NCI-H446 (cell line): ENCODE results near the gene LRRC63.
A peak's percentile ranks its signal among the peaks of the same experiment; 100 is the strongest.
"Not testable (repeated sequence)": the region's sequence is repeated elsewhere in the genome, so short reads cannot be mapped to it uniquely, and the experiment has no call there.

Experiments used
- DNase-seq, 2 experiments: peaks; one replicate each; lab custom pipeline; 2025; lab: John Stamatoyannopoulos, UW

The LRRC63 gene

DNA sequence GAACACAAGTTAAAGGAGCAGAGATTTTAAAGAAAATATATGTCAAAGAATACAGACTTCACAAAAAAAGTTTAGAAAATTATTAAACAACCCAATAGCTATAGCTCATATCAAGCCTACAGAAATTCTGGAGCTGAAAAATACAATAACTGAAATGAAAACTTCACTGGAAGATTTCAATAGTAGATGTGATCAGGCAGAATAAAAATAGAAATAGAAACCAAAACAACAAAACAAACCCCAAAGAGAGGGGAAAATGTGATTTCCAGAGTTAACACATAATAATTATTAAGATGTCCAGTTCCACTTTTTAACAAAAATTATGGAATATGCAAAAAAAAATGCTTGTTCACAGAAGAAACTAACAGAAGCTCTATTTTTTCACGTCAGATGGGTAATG, 23.6 kb downstream of the LRRC63 start:
- no peak for DNase-seq

DNA sequence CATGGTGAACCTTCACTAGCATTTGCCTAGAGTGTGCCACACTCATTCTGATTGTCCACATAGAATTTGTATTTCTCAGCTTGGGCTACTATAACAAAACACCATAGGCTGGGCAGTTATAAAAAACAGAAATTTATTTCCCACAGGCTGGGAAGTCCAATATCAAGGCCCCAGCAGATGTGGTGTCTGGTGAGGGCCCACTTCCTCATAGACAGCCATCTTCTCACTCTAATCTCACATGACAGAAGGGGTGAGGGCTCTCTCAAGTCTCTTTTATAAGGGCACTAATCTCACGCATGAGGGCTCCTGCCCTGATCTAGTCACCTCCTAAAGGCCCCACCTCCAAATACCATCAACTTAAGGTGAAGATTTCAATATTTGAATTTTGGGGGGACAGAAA, 53.6 kb downstream of the LRRC63 start:
- no peak for DNase-seq

DNA sequence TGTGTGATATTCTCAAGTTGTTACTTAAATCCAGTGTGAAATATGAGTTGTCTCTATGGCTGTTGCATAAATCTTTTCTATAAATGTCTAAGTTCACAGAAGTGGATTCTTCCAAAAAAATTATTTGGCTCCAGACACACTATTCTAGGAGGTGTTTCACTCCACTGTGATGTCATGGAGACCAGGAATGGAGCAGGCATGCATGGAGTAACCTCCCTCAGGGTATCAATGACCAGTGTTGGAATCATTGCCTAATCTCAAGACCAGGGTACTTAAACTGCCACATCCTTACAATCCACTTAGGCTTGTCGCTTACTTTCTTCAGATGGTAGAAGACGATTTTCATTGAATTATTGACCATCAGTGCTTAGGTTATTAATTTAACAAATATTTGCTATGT, 55.4 kb downstream of the LRRC63 start:
- DNase-seq: no peak

DNA sequence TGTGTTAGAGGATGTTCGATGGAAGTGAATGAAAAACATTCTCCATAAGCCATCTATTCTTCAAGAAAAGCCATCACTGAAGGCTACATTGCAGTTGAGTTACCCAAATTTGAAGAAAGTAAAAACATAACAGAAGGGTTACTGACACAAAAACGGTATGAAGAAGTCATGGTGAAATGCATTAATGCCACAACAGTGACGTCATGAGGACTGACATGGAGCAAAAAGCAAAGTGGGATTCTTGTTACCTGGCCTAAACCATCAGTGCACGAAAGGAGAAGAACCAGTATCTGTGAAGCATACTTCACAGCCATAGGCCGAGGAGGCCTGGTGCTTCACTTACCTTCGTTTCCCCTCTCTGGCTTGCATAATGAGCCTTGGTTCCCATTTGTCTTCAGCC, 58.7 kb downstream of the LRRC63 start:
- DNase-seq: no peak

DNA sequence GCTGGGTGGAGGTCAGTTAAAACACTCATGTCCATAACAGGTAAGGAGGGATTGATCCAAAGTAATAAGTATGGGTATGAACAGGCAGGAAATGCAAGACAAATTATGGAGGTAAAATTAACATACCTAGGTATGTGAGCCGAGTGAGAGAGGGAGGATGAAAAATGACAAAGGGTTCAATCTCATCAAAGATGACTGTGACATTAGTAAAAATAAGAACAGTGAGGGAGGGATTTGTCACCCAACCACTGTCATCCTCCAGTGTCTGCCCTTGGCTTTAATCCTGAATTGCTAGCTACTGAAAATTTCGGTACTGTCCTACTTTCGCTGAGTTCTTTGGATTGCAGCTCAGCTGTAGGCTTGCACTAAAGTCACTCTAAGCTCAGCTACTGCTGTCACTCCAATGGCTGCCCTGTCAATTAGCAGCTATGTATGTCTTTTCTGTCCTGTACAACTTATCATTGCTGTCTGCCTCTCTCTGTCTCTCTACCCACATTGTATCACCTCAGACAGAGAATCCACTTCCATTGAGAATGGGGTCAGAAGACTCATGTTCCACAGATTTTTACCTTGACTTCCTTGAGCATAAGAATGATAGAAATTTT, 62.5 kb downstream of the LRRC63 start:
- no peak for DNase-seq

DNA sequence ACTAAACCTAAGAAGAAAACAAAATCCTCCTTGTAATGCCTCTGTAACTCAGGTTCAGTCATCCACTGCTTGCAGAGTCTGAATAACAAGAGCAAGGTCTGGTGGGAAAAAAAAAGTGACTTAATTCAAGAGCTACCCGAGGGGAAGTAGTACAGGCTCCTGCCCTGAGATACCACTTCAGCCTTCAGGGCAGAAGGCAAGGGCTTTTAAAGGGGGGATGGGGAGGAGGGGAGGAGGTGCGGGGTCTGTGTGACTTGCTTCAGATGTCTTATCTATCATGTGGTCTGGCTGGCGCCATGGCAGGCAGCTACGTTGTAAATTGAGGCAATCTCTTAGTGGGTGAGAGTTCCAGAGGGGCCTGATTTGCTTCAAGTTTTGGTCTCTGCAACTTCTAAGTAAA, 66.7 kb downstream of the LRRC63 start:
- no peak for DNase-seq

DNA sequence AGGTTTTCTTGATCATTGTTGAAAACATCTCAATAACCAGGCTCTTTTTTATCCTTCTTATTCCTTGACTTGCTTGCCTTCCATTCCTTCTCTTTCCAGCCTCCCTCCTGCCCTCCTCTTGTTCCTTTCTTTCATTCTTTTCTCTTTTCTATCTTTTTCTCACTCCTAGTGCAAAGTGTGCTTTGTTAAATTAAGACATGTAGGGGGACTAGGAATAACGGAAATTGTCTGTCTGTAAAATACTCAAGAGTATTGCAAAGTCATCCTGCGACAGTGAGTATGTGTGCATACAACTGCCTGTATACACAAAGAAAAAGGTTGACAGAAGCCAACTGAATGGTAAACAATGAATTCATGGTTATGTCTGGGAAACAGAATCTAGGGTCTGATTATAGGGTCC, 70.1 kb downstream of the LRRC63 start:
- no peak for DNase-seq

DNA sequence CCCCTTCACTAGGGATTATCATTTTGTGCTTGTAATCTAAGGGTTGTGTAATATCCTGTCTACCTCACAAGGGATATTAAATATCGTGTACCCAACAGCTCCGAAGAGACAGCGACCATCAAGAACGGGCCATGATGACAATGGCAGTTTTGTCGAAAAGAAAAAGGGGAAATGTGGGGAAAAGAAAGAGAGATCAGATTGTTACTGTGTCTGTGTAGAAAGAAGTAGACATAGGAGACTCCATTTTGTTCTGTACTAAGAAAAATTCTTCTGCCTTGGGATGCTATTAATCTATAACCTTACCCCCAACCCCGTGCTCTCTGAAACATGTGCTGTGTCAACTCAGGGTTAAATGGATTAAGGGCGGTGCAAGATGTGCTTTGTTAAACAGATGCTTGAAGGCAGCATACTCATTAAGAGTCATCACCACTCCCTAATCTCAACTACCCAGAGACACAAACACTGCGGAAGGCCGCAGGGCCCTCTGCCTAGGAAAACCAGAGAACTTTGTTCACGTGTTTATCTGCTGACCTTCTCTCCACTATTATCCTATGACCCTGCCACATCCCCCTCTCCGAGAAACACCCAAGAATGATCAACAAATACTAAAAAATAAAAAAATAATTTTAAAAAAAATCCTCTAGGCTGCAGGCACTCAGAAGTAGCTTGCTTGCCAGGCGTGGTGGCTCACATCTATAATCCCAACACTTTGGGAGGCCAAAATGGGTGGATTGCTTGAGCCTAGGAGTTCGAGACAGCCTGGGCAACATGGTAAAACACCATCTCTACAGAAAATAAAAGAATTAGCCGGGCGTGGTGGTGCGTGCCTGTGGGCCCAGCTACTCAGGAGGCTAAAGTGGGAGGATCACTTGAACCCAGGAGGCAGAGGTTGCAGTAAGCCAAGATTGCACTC, 72.4 kb downstream of the LRRC63 start:
- DNase-seq: not testable (repeated sequence)

DNA sequence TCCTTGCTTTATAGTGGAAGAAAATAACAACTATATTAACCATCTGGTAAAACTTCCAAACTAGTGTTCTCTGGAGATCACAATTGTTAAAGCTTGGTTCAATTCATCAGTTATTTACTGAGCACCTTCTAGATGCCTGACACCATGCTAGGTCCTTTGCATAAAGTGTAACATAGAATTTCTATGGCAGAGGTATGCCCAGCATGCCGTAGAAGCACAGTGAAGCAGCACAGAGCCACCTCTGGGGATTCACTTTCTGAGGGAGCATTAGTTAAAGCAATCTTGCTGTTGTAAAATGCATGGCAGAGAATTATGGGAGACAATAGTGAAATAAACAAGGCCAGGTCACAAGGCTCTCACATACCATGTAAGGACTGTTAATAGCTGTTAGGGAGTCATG, 75.2 kb downstream of the LRRC63 start:
- no peak for DNase-seq

DNA sequence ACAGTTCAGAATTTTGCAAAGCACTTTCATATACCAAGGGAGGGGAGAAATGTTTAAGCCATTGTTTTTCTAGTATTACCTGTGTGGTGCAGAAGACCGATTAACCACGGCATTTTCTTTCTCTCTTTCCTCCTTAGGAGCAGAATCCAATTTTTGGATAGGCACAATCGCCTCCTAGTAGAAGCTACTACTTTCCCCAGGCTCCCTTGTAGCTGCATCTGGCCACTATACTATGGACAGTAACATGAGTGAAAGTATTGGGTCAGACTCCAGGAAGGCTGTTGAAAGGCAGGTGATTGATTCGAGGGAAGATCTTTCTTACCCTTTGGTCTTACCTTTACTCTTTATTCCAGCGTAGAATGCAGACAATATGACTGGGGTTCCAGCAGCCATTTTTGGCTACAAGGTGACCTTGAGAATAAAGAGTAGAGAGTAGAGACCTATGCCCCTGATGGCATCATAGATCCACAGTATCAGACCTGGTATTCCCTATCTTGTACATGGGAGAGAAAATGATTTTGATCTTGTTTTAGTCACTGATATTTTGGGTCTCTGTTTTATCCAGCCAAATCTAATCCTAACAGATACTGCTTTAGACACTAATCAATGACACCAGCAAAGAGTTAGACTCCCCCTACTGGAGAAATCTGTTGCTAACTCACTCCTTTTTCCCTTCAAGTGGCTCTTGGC, 77.0 kb downstream of the LRRC63 start:
- DNase-seq: peak in 1 of 2 experiments; percentile 25

DNA sequence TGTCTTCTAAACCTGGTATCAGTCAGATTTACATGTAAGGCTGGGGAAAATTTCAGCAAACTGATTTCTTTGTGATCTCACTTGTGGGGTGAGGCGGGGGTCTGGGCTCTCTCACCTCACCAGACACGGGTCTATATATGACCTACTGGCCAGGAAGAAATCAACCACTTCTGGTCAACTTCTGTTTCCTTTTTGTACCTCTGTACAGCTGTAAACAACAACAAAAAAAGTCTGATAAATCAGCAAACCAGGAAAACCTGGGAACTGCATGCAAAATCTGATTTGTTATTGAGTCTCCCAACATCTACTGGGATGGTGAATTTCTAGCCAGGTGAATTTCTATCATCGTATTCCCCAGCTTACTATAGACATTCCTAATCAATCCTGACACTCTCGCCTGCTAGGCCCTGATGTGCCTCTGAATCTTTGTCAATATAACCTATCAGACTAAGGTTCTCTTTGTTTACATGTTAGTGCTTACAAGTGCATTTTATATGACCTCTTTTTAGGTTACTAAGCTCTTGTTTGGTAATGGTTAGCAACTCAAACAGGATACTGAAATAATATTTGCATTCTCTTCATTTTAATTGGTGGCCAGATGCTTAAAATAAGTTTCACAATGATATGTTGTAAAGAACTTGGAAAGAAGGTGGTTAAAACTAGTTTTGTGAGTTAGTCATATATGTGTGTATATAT, 77.7 kb downstream of the LRRC63 start:
- DNase-seq: no peak

DNA sequence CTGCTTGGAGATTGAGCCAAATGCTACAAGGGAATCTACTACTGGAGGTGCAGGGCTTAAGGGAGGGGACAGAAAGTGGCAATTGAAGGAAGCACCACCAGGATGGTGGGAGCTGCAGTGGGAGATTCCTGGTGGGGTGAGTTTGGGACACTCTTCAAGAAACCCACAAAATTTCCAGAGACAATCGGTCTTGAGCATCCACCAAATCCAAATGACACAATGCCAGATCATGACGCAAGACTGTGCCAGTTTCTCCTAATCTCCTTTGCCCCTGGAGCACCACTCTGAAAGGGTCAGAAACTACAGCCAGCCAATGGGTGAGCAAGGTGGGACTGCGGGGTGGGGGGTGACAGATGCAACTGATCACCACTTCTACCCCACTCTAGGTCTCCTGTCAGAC, 78.7 kb downstream of the LRRC63 start:
- no peak for DNase-seq

DNA sequence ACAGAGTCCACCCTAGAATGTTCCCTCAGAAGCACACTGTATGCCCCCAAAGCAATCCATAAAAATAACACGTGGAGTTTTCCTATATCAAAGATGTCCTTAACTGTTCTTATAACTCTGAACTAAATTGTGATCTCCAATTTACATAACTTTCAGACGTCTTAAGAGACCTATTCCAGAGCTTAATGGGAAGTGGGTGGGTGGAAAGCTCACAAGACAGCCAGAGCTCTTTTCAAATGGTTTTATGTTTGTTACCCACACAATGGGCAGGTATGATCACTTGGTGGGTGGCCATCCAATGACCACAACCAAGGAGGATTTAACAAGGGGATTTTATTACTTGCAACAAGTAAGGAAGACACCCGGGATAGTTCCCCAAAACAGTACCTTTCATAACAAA, 81.7 kb downstream of the LRRC63 start:
- no peak for DNase-seq

DNA sequence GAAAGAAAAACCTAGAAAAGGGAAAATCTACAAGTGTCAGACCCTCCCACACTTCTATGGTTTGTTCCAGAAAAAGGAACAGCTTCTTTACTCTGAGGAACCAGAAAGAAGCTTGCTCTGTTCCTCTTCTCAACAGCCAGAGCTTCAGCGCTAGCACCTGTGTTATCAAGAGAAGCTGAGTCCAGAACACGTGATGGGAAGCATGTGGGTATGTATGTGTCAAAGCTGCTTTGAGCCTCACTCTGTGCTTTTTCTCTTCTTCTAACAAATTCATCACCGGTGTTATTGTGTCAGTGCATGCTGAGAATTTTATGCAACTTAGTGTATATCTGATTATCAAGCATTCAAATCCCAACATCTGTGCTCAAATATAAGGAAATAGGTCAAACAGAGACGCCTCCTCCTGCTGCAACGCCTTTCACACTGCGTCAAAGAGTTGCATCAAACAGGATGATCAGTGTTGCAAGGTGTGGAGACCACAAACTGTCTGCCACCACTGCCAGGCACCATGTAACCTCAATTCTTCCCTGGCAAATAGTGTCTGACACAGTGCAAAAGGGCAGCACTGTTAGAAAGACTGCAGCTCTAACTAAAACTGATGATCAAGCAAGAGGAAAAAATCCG, 83.9 kb downstream of the LRRC63 start:
- DNase-seq: no peak

DNA sequence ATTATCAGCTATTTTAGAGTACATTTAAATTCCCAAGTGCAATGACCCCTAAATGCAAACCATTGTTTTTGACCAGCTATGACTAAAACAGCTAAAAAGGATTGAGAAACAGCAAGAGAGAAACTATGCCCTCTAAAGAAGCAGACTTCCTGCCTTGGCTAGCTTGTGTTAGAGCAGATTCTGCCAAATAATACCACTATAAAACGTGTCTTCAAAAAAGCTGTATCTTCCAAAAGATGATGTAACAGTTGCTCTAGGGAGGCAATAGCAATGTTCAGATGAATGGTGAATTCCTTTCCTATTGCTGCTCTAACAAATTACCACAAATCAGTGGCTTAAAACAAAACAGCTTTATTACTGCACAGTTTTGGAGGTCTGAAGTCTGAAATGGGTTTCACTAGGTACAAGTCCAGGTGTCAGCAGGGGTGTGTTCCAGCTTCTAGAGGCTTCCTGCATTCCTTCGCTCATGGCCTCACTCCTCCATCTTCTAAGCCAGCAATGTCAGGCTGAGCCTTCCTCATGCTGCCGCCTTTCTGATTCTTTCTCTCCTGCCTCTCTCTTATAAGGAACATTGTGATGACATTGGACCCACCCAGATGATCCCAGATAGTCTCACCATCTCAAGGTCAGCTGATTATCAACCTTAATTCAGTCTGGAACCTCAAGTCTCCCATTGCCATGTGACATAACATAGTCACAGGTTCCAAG, 84.5 kb downstream of the LRRC63 start:
- no peak for DNase-seq

DNA sequence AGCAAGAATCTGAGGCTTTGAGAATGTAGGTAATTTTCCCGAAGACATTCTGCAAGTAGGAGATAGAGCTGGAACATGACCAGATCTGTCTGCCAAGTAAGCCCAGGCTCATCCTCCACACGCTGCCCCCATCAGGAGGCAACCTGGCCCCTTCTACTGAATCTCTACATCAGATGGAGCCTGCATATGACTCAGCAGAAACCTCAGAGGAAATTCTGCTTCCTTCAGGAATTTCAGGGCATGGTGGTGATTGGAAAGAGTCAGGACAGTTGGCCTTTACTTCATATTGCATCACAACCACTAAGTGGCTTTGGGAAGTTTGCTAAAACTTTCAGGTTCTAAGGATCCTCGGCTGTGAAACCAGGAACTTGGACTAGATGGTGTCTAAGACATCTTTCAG, 85.2 kb downstream of the LRRC63 start:
- DNase-seq: no peak

DNA sequence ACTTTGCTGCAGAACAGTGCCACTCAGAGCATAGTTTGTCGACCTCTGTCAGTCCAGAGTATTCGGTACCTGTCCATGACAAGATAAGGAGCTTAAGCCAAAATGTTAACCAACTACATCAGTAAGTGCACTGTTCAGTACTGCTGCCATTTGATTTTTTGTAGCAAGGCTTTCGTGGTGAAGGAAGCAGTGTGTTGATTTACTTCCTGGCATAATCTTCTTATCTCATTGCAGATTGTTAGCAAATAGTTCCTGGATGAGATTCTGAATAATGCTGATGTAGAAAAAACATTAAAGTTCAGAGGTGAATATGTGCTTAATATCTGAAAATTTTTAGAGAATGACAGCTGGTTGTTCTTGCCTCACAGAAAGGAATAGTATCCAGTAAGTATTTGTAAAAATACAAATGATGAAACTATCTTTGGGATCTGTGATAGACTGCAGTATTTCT, 85.7 kb downstream of the LRRC63 start:
- no peak for DNase-seq

DNA sequence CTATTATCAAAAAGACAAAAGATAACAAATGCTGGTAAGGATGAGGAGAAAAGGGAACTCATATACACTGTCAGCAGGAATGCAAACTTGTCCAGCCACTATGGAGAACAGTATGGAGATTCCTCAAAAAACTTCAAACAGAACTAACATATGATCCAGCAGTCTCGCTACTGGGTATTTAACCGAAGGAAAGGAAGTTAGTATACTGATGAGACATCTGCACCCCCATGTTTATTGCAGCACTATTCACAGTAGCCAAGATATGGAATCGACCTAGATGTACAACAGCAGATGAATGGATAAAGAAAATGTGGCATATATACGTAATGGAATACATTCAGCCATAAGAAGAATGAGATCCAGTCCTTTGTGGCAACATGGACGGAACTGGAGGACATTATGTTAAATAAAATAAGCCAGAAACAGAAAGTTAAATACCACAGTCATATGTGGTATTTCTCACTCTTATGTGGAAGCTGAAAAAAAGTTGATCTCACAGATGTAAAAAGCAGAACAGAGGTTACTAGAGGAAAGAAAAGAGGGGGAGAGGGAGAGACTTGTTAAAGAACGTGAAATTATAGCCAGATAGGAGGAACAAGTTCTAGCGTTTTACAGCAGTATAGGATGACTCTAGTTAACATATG, 92.1 kb downstream of the LRRC63 start:
- no peak for DNase-seq

DNA sequence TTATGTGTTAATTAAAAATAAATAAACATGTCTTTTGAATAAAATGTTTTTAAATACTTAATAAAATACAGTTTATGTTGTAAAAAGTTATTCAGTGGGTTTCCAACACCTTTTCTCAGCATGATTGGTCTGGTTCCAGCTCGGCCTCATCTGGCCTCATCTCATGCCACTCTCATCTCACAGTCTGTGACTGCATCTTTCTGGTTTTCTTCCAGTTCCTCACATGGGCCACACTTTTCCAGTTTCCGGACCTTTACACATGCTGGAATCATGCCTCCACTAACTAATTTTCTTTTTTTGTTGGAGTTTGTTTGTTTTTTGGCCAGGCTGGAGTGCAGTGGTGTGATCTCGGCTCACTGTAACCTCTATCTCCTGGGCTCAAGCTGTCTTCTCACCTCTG, 92.8 kb downstream of the LRRC63 start:
- no peak for DNase-seq

DNA sequence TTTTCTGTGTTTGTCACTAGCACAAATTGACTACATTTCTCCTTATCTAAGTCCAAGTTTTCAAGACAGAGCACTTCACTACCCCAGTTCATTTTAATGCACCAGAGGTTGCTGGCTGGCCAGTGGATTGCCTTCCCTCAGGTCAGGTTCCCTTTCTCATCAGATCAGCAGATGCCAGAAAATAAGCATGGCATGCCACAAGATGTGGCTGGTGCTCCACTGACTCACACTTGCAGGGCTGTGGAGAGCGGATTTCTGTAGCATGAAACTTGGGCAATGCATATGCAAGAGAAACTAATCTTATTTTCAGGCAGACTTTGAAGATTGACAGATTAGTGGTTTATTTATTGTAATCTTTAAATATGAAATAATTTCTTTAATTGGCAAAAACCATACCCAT, 95.8 kb downstream of the LRRC63 start:
- no peak for DNase-seq

DNA sequence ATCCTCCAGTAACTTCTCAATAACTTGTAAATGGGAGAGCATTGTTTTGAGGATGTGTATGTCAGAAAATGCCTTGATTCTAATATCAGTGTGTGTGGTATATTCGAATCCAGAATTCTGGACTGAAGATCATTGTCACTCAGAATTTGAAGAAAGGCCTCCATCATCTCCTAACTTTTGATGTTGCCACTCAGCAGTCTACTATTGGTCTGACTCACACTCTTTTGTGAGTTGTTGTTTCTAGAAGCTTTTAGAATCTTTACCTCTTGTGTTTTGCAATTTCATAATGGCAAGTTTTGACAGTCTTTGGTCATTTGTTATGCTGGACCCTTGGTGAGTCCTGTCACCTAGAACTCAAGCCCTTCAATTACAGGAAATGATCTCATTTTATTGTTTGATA, 98.3 kb downstream of the LRRC63 start:
- DNase-seq: no peak
